ENCODE data around the gene SAMSN1. TPM values are rescaled to one million over a fixed set of nuclear protein-coding genes. Genes with fewer than 3 reads are reported as not detected.

The SAMSN1 gene
- total RNA-seq, 3 donors from 2014 or later (not counting 1 experiment from before 2014, with no cell fraction given) = 17.7 to 101 (median 18.2) TPM

DNA sequence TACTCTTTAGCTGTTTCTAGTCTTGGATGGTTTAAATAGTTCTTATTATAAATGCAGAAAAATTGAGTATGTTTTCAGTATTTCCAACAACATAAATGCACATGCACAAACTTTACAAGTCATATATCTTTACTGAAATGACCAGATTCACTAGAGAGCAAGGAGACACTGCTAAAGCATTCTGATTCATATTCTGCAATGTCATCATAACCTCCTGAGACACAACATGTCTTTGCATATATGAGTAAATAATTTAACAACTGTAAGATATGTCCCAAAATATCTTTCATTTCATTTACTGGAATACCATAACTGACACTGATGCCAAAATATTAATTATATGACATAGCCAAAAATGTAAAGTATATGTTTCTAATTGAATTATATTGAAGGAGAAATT lies 16.8 kb upstream of the SAMSN1 start:
- Histone ChIP-seq H3K27ac (ENCODE audit: low read length) (no peak overlapping the region), H3K27me3 (ENCODE audit: control insufficient read depth, insufficient read depth, low read length) (no peaks in the 10 kb centered on the region), H3K4me3 (ENCODE audit: low read length) (no peak overlapping the region), H3K9me3 (ENCODE audit: control insufficient read depth, insufficient read depth, low read length) (no peaks in the 10 kb centered on the region), H3K36me3 (ENCODE audit: control insufficient read depth, insufficient read depth, low read length) (no peaks in the 10 kb centered on the region), H3K4me1 (ENCODE audit: control insufficient read depth, insufficient read depth, low read length) (no peaks in the 10 kb centered on the region)
- Mint-ChIP-seq H3K9me3 (no peaks in the 10 kb centered on the region), H3K36me3 (no peaks in the 10 kb centered on the region), H3K4me1 (no peaks in the 10 kb centered on the region), H3K27ac (no peak overlapping the region), H3K27me3 (ENCODE audit: low read depth in 2 of 2) (no peaks in the 10 kb centered on the region), H3K4me3 (no peak overlapping the region)
- intact Hi-C loops (cut with micrococcal nuclease) = no loop called here
- DNase-seq (no peak), ATAC-seq (no peak)
- no peak for TF ChIP-seq CTCF (IDR thresholded peaks at IDR 0.05)

DNA sequence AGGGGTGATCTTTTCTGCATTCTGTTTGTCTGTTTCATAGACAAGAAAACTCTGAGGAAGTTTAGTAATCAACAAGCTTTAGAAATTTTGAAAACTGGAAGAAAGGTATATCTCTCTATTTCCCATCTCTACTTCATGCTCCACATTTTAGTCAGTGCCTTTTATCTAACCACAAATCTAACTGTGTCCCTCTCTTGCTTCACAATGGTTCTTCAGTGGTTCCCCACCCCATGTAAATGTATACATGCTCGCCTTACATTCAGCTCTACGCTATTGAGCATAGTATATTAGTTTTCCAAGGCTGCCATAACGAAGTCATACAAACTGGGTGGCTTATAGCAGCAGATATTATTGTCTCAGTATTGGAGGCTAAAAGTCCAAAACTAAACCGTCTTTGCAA lies 14.4 kb upstream of the SAMSN1 start:
- TF ChIP-seq CTCF (IDR thresholded peaks at IDR 0.05) = no peak
- no peaks in the 10 kb centered on the region for H3K4me1 ChIP-seq (ENCODE audit: control insufficient read depth, insufficient read depth, low read length)
- no peak for ATAC-seq
- no peak overlapping the region for H3K27ac Mint-ChIP-seq
- intact Hi-C loops (cut with micrococcal nuclease) = no loop called here
- no peaks in the 10 kb centered on the region for H3K9me3 Mint-ChIP-seq
- no peaks in the 10 kb centered on the region for H3K36me3 ChIP-seq (ENCODE audit: control insufficient read depth, insufficient read depth, low read length)
- H3K9me3 ChIP-seq (ENCODE audit: control insufficient read depth, insufficient read depth, low read length) = no peaks in the 10 kb centered on the region
- H3K36me3 Mint-ChIP-seq = no peaks in the 10 kb centered on the region
- H3K4me1 Mint-ChIP-seq = no peaks in the 10 kb centered on the region
- H3K4me3 ChIP-seq (ENCODE audit: low read length) = no peak overlapping the region
- H3K4me3 Mint-ChIP-seq = no peak overlapping the region
- 93% methylated on average over 4 of the region's 4 CpGs for WGBS (ENCODE audit: insufficient coverage)
- DNase-seq = no peak
- peaks cover 0 to 3% of the 10 kb centered on the region in 2 donors for H3K27me3 Mint-ChIP-seq (ENCODE audit: low read depth in 2 of 2)
- H3K27me3 ChIP-seq (ENCODE audit: control insufficient read depth, insufficient read depth, low read length) = no peaks in the 10 kb centered on the region
- no peak overlapping the region for H3K27ac ChIP-seq (ENCODE audit: low read length)

DNA sequence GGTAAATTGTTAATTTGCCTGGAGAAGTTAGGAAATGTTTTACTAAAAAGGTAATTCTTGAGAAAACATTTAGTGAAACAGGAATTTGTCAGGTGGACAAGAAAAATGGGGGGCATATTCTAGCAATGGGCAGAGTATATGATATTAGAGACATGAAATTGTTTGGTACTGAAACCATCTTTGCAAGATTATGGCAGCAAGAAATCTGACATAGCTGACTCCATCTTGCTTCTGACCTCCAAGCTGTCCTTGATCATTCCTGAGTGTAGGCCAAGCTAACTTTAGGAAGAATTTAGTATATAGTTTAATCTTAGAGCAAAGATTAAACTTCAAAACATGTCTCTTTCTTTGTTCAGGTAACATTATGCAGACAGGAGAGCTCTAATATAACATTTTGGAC lies 14.0 kb upstream of the SAMSN1 start:
- no peak overlapping the region for H3K27ac ChIP-seq (ENCODE audit: low read length)
- intact Hi-C loops (cut with micrococcal nuclease) = no loop called here
- Mint-ChIP-seq H3K27ac (no peak overlapping the region), H3K36me3 (no peaks in the 10 kb centered on the region), H3K27me3 (ENCODE audit: low read depth in 2 of 2) (peaks cover 0 to 3% of the 10 kb centered on the region in 2 donors), H3K4me1 (no peaks in the 10 kb centered on the region), H3K4me3 (no peak overlapping the region), H3K9me3 (no peaks in the 10 kb centered on the region)
- H3K4me1 ChIP-seq (ENCODE audit: control insufficient read depth, insufficient read depth, low read length) = no peaks in the 10 kb centered on the region
- ATAC-seq (no peak), DNase-seq (no peak)
- no peaks in the 10 kb centered on the region for H3K9me3 ChIP-seq (ENCODE audit: control insufficient read depth, insufficient read depth, low read length)
- no peak overlapping the region for H3K4me3 ChIP-seq (ENCODE audit: low read length)
- TF ChIP-seq CTCF (IDR thresholded peaks at IDR 0.05) = no peak
- H3K27me3 ChIP-seq (ENCODE audit: control insufficient read depth, insufficient read depth, low read length) = no peaks in the 10 kb centered on the region
- H3K36me3 ChIP-seq (ENCODE audit: control insufficient read depth, insufficient read depth, low read length) = no peaks in the 10 kb centered on the region

GRCh38 chr21:14559102-14559501 lies 13.0 kb upstream of the SAMSN1 start:
- no peak overlapping the region for H3K27ac Mint-ChIP-seq
- H3K9me3 Mint-ChIP-seq = no peaks in the 10 kb centered on the region
- no peak overlapping the region for H3K4me3 Mint-ChIP-seq

More at GRCh38 chr21:14559102-14559501, 13.0 kb upstream of the SAMSN1 start:
- Mint-ChIP-seq H3K27me3 (ENCODE audit: low read depth in 2 of 2) (peaks cover 0 to 3% of the 10 kb centered on the region in 2 donors), H3K36me3 (no peaks in the 10 kb centered on the region), H3K4me1 (no peaks in the 10 kb centered on the region)
- intact Hi-C loops (cut with micrococcal nuclease) = no loop called here
- Histone ChIP-seq H3K27ac (ENCODE audit: low read length) (no peak overlapping the region), H3K4me1 (ENCODE audit: control insufficient read depth, insufficient read depth, low read length) (no peaks in the 10 kb centered on the region), H3K4me3 (ENCODE audit: low read length) (no peak overlapping the region), H3K36me3 (ENCODE audit: control insufficient read depth, insufficient read depth, low read length) (no peaks in the 10 kb centered on the region), H3K27me3 (ENCODE audit: control insufficient read depth, insufficient read depth, low read length) (no peaks in the 10 kb centered on the region), H3K9me3 (ENCODE audit: control insufficient read depth, insufficient read depth, low read length) (no peaks in the 10 kb centered on the region)
- no peak for DNase-seq
- TF ChIP-seq CTCF (IDR thresholded peaks at IDR 0.05) = no peak
- no peak for ATAC-seq
